Left lobe of liver (tissue), 2 donors: ENCODE results near the gene AVPI1. TPM values are rescaled to one million over a fixed set of nuclear protein-coding genes. Genes with fewer than 3 reads are reported as not detected.
A peak's percentile ranks its signal among the peaks of the same experiment; 100 is the strongest.
"Not testable (repeated sequence)": the region's sequence is repeated elsewhere in the genome, so short reads cannot be mapped to it uniquely, and the experiment has no call there.

Experiments
- ATAC-seq: fragments of 200-7000 bp; cut with Tn5 transposase; one replicate; pipeline ENCODE4 v1.9.1; 2020; ENCODE audit warnings: mild to moderate bottlenecking, moderate library complexity
- DNase-seq: peaks from one replicate; pipeline ENCODE4 v3.0.0-alpha.2; 2020; ENCODE audit warnings: low spot score
- total RNA-seq: library from RNA; stranded (reverse); gene quantifications from one replicate; pipeline ENCODE4 v1.2.1, GENCODE V29; 2021
- donor health status: DM: no; HTN: no; CAD: no; lungs with moderate emphysema.
- donor health status: DM: no; HTN: yes; CAD: no.

AVPI1 gene
- total RNA-seq, 1 donor from 2014 or later, result 26.4 TPM

- DNase-seq (no peak), ATAC-seq (no peak)
Observed at GRCh38 chr10:97713339-97713825, 26.3 kb upstream of the AVPI1 start, which contains the start of gene MARVELD1. MARVELD1 (plus strand) TSS chr10:97713730; CDS start chr10:97713877, 147 bp downstream.

GRCh38 chr10:97711640-97712572, 24.9 kb upstream of the AVPI1 start:
- ATAC-seq (no peak), DNase-seq (no peak)

GRCh38 chr10:97708976-97709946, 22.2 kb upstream of the AVPI1 start:
- ATAC-seq (peak; percentile 26), DNase-seq (no peak)

- DNase-seq, result no peak
- no peak for ATAC-seq
Observed at GRCh38 chr10:97708167-97708566, 21.1 kb upstream of the AVPI1 start.

- DNase-seq (peak; percentile 89), ATAC-seq (peak; percentile 95)
Observed at GRCh38 chr10:97707134-97707861, 20.3 kb upstream of the AVPI1 start.

GRCh38 chr10:97705006-97705670, 18.1 kb upstream of the AVPI1 start:
- no peak for ATAC-seq

GRCh38 chr10:97704341-97704740, 17.3 kb upstream of the AVPI1 start:
- no peak for DNase-seq

More at GRCh38 chr10:97705006-97705670, 18.1 kb upstream of the AVPI1 start:
- no peak for DNase-seq

GRCh38 chr10:97703398-97704067, 16.5 kb upstream of the AVPI1 start:
- DNase-seq (no peak), ATAC-seq (no peak)

More at GRCh38 chr10:97704341-97704740, 17.3 kb upstream of the AVPI1 start:
- no peak for ATAC-seq

GRCh38 chr10:97701438-97702069, 14.5 kb upstream of the AVPI1 start:
- ATAC-seq (peak; percentile 98), DNase-seq (no peak)

- not testable (repeated sequence) for DNase-seq, ATAC-seq
Observed at GRCh38 chr10:97698072-97698655, 11.1 kb upstream of the AVPI1 start.

GRCh38 chr10:97690133-97690532, 3.1 kb upstream of the AVPI1 start:
- ATAC-seq (no peak), DNase-seq (no peak)

GRCh38 chr10:97689559-97690020, 2.5 kb upstream of the AVPI1 start:
- no peak for DNase-seq
- ATAC-seq, result no peak

- ATAC-seq (peak; percentile 5), DNase-seq (no peak)
Observed at GRCh38 chr10:97687785-97688781, 1.0 kb upstream of the AVPI1 start.

GRCh38 chr10:97686301-97686961, 610 bp downstream of the AVPI1 start:
- ATAC-seq (peak; percentile 12), DNase-seq (no peak)

- ATAC-seq, result peak; percentile 1
Observed at GRCh38 chr10:97685395-97685958, 1.6 kb downstream of the AVPI1 start.

GRCh38 chr10:97684866-97685394, 2.1 kb downstream of the AVPI1 start:
- DNase-seq (no peak), ATAC-seq (no peak)

More at GRCh38 chr10:97685395-97685958, 1.6 kb downstream of the AVPI1 start:
- DNase-seq, result peak; percentile 72
